D721Med (cell line): ENCODE data around the gene FADS6.

Experiments used
- DNase-seq: peaks from one replicate; pipeline ENCODE4 v3.0.0; 2011; ENCODE audit warnings: low spot score; ENCODE audit not compliant: insufficient read length
- FAIRE-seq: peaks from 2 replicates; lab custom pipeline; 2011; peaks lifted over from hg19 to GRCh38; lab: Jason Lieb, UNC
- TF ChIP-seq, protein P1 (sequence below): IDR thresholded peaks from 2 replicates; pipeline ENCODE4 v1.5.1; 2012; ENCODE audit warnings: mild to moderate bottlenecking, control low read depth; ENCODE audit not compliant: insufficient read depth; ENCODE audit errors: missing control alignments

FADS6 gene

DNA sequence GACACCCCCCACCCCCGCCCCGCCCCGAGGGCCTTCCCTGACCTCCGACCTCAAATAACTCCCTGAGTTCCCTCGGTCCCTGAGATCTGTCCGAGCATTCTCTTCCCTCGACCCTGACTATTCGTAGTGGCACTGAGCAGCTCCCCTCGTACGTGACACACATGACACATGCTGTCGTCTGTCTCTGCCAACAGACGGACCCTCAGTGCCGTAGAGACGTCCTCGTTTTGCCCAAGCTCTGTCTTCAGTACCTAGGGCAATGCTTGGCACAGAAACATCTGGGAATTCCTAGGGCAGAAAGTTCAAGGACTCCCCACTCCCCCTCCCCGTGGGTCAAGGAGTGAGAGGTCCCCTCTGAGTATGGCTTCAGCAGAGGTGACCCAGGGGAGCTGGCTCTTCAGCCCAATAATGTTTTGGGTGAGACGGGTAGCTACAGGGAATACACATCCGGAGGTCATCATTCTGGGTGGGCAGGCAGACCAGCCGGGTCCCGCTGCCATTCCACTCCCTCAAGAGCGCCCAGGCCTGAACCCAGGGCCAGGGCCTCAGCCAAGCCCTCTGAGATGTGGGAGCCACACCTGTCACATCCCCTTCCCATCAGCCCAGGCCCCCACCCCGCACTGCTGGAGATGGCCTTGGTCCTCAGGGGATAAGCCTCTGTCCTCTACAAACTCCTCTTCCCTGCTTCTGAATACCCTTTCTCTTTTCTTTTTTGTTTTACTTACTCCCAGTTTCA, 671 bp upstream of the FADS6 start:
- TF ChIP-seq, protein P1, sequence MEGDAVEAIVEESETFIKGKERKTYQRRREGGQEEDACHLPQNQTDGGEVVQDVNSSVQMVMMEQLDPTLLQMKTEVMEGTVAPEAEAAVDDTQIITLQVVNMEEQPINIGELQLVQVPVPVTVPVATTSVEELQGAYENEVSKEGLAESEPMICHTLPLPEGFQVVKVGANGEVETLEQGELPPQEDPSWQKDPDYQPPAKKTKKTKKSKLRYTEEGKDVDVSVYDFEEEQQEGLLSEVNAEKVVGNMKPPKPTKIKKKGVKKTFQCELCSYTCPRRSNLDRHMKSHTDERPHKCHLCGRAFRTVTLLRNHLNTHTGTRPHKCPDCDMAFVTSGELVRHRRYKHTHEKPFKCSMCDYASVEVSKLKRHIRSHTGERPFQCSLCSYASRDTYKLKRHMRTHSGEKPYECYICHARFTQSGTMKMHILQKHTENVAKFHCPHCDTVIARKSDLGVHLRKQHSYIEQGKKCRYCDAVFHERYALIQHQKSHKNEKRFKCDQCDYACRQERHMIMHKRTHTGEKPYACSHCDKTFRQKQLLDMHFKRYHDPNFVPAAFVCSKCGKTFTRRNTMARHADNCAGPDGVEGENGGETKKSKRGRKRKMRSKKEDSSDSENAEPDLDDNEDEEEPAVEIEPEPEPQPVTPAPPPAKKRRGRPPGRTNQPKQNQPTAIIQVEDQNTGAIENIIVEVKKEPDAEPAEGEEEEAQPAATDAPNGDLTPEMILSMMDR: no peak
- DNase-seq: no peak
- no peak for FAIRE-seq

DNA sequence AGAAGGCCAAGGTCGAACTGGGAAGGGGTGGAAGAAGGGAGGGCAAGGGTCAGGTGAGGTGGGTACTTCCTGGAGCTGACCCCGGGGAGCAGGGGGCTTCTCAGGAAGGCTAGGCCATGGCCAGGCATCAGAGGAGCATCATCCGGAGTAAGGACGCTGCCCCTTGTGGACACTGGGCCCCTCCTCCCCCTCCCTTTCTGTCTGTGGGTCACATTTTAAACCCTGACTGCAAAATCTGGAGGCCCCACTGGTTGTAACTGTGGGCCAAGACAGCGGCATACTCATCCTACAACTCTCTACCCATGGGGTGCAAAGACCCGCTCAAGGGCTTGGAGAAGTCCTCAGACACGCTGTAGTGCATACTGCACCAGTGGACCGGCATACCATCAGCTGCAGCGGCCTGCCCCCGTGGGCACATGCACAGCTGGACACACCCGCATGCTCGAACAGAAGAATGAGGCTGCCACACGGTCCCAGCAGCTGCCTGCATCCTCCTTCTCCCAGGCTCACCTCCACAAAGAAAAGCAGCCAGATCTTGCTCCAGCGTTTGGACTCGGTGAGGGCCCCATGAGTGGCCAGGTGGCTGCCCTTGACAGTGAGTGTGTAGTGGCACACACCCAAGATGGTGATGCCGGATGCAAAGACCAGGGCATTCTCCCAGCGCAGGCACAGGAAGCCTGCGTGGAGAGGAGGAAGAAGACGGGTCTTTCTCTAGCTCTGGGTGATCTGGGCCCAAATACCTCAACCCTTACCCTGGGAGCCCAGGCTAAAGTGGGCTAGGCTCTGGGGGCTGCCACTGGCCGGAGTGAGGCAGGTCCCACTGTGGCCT, 1.2 kb downstream of the FADS6 start:
- FAIRE-seq (no peak), DNase-seq (no peak)
- TF ChIP-seq, protein P1: no peak

DNA sequence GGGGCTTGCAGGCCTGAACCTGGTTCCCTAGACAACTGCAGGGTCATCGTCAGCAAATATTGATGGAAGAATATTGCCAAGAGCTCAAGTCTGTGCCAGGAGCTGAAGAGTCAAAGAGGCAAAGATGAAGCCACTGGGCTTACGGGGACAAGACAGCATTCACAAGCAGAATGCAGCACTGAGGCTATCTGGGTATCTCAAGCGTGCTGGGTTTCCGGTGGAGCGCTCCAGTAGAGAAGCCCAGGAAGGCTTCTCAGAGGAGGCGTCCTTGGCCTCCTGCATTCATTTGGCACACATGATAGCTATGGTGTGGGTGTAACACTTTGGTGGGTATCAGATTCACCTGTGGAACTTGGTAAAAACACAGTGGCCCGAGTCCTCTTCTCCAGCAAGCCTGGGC, 2.9 kb downstream of the FADS6 start:
- FAIRE-seq: no peak
- no peak for DNase-seq
- TF ChIP-seq, protein P1: no peak

GRCh38 chr17:74888469-74888868, 5.0 kb downstream of the FADS6 start:
- TF ChIP-seq, protein P1: no peak
- DNase-seq (no peak), FAIRE-seq (no peak)

GRCh38 chr17:74883241-74883745, 10.1 kb downstream of the FADS6 start:
- DNase-seq (no peak), FAIRE-seq (no peak)
- TF ChIP-seq, protein P1: no peak

GRCh38 chr17:74882517-74883240, 10.8 kb downstream of the FADS6 start:
- TF ChIP-seq, protein P1: no peak
- FAIRE-seq: no peak
- DNase-seq: no peak
